ENCODE measurements around the gene GDNF.

DNA sequence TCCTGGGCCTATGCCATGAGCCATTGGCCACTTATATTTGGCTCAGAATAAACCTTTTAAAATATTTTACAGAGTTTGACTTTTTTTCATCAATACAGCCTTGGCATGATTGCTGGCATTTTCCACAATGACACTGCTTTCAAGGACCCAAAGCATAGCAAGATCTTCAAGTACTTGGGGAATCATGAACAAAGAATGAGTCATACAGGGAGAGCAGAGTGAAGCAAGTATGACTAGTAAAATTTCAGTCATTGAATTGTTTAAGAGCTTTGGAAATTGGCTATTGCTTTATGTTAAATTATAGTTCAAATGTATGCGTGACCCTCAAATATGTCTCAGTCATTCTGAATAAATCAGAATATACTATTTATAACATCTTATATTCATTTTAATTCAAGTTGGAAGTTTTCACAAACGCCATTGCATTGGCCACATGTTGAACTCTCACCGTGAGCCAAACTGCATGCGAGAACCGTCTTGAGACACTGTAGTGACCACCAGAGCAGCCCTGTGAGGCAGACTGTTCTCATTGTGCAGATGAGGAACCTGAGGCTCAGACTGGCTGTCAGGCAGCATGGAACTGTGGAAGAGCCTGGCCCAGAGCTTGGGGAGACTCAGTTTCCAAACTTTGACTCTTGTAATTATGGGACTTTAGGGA, 52.9 kb downstream of the GDNF start:
- no peak for TF ChIP-seq POLR2AphosphoS5 (IDR thresholded peaks at IDR 0.05; ENCODE audit: low read depth)
- TF ChIP-seq, protein P1, sequence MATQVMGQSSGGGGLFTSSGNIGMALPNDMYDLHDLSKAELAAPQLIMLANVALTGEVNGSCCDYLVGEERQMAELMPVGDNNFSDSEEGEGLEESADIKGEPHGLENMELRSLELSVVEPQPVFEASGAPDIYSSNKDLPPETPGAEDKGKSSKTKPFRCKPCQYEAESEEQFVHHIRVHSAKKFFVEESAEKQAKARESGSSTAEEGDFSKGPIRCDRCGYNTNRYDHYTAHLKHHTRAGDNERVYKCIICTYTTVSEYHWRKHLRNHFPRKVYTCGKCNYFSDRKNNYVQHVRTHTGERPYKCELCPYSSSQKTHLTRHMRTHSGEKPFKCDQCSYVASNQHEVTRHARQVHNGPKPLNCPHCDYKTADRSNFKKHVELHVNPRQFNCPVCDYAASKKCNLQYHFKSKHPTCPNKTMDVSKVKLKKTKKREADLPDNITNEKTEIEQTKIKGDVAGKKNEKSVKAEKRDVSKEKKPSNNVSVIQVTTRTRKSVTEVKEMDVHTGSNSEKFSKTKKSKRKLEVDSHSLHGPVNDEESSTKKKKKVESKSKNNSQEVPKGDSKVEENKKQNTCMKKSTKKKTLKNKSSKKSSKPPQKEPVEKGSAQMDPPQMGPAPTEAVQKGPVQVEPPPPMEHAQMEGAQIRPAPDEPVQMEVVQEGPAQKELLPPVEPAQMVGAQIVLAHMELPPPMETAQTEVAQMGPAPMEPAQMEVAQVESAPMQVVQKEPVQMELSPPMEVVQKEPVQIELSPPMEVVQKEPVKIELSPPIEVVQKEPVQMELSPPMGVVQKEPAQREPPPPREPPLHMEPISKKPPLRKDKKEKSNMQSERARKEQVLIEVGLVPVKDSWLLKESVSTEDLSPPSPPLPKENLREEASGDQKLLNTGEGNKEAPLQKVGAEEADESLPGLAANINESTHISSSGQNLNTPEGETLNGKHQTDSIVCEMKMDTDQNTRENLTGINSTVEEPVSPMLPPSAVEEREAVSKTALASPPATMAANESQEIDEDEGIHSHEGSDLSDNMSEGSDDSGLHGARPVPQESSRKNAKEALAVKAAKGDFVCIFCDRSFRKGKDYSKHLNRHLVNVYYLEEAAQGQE (IDR thresholded peaks at IDR 0.05; ENCODE audit: insufficient replicate concordance, low read depth): no peak
- TF ChIP-seq, protein P2, sequence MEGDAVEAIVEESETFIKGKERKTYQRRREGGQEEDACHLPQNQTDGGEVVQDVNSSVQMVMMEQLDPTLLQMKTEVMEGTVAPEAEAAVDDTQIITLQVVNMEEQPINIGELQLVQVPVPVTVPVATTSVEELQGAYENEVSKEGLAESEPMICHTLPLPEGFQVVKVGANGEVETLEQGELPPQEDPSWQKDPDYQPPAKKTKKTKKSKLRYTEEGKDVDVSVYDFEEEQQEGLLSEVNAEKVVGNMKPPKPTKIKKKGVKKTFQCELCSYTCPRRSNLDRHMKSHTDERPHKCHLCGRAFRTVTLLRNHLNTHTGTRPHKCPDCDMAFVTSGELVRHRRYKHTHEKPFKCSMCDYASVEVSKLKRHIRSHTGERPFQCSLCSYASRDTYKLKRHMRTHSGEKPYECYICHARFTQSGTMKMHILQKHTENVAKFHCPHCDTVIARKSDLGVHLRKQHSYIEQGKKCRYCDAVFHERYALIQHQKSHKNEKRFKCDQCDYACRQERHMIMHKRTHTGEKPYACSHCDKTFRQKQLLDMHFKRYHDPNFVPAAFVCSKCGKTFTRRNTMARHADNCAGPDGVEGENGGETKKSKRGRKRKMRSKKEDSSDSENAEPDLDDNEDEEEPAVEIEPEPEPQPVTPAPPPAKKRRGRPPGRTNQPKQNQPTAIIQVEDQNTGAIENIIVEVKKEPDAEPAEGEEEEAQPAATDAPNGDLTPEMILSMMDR (IDR thresholded peaks at IDR 0.05; ENCODE audit: insufficient read depth, low read length): no peak
- TF ChIP-seq SPI1 (IDR thresholded peaks at IDR 0.05; ENCODE audit: borderline replicate concordance, low read depth): no peak

Measured in HL-60 (cell line).